ENCODE data around the gene COLGALT1.
"Not testable (repeated sequence)": the region's sequence is repeated elsewhere in the genome, so short reads cannot be mapped to it uniquely, and the experiment has no call there.

Gene COLGALT1

DNA sequence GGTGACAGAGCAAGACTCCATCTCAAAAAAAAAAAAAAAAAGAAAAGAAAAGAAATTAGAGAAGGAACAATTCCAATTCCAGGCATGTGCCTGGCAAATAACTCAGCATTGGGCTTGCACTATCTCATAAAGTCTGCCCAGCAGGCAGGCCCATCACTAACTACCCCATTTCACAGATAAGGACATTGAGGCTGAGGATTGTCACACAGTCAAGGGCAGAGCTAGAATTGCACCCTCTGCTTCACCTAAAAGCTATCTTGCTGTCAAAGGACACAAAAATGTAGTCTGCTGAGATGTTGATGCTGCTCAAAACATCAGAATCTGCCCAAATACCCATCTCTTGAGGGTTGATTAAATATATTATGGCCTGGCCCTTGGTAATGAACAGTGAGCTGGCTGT is 20.7 kb upstream of the COLGALT1 start:
- DNase-seq = no peak

DNA sequence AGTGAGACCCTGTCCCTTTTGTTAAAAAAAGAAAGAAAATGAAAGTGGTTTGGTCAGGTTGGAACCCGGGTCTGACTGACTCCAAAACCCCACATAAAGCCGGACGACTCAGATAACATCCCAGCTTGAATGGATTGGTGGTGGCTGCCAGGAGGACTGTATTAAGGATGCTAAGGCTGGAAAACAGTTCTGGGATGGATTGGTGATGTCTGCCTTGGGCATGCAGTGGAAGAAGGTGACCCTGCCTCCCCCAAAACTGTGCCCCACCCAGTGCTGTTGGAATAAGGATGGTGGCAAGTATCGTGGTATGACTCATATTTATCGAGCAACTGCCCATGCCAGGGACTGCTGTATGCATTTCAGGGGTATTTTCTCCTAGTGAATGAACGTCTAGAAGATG is 18.5 kb upstream of the COLGALT1 start:
- no peak for DNase-seq

DNA sequence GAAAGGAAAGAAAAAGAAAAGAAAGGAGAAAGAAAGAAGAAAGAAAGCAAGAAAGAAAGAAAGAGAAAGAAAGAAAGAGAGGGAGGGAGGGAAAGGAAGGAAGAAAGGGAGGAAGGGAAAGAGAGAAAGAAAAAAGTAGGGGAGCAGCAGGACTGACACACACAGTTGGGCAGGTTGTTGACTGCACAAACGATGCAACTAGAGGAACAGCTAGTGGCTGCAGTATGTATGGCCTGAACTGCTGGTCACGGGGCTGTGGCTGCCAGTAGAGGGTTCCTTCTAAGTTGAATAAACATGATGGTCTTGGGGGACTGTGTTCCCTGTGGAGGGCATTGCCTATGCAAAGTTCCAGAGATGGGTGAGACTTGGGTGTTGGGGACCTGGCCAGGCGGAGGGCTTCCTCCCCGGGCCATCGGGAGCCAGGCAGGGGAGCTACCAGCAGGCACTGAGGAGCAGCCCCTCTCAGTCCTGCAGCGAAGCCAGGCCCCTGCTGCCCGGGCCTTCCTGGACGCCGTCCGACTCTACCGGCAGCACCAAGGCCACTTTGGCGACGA is 16.7 kb upstream of the COLGALT1 start:
- no peak for DNase-seq

DNA sequence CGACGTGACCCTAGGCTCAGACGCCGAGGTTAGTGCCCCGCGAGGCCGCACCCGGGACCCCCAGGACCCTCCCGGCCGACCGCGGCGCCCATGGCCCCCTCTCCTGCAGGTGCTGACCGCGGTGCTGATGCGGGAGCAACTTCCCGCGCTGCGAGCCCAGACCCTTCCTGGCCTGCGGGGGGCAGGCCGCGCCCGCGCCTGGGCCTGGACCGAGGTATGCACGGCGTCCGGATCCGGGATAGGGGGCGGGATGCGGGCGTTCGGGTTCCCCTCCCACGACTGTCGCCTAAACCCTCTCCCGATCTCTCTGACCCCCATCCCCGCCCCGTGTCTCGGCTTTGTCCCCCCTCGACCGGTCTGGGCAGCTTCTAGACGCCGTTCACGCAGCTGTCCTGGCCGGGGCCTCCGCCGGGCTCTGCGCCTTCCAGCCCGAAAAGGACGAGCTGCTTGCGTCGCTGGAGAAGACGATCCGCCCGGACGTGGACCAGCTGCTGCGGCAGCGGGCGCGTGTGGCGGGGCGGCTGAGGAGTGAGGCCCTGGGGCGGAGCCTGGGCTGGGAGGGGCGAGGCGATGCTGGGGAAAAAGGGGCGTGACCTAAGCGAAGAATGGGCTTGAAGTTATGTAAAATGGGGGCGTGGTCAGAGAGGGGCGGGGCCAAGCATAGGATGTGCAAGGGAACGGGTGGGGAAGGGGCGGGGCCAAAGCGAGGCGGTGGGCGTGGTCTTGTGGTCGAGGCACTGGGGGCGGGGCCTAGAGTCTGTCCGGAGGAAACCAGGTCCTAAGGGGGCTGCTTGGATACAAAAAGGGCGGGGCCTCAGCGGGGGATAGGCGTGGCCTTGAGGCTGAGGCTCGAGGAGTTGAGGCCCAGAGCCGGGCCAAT is 16.0 kb upstream of the COLGALT1 start:
- DNase-seq = peak; percentile 78

DNA sequence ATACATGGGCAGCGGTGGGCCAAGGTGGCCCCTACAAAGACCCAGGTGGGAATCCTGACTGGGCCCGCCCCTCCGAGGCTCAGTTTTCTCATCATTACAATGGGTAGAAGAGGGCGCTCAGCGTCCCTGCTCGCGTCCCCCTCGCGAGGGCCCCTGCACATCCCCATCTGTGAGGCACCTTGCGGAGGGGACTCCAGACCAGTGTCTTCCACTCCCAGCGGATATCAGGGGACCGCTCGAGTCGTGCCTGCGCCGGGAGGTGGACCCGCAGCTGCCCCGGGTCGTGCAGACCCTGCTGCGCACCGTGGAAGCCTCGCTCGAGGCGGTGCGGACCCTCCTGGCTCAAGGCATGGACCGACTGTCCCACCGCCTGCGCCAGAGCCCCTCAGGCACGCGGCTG is 15.3 kb upstream of the COLGALT1 start:
- no peak for DNase-seq

DNA sequence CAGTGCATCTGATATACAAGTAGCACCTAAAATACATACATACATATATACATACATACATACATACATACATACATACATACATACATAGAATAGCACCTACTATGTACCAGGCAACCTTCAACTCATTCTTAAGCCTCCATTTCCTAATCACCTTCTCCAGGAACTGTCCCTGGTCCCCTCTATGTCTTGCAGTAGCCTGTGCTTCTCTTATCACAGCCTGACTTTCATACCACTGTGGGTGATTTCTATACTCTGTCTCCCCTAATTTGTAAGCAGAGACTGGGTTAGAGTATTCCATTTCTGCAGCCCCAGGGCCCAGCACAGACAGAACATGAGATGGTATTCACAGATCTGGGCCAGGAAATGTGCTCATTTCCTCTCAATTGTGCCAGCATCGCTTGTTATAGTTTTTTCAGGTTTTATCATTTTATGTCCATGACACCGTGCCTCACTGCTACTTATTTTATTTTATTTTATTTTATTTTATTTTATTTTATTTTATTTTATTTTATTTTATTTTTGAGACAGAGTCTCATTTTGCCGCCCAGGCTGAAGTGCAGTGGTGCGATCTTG is 14.2 kb upstream of the COLGALT1 start:
- DNase-seq = no peak

DNA sequence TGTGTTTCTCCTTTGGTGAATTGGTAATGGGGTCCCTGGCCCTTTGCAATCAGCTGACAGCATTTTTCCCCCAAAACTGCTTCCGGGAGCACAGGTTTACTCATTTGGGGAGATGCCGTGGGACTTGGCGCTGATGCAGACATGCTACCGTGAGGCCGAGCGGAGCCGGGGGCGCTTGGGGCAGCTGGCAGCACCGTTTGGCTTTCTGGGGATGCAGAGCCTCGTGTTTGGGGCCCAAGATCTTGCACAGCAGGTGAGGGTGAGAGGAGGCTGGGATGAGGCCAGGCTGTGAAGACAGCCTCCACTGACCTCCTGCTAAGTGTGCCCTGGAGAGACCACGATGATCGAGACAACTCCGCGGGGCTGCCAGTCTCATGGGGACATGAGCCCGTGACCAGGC is 13.4 kb upstream of the COLGALT1 start:
- DNase-seq = no peak

DNA sequence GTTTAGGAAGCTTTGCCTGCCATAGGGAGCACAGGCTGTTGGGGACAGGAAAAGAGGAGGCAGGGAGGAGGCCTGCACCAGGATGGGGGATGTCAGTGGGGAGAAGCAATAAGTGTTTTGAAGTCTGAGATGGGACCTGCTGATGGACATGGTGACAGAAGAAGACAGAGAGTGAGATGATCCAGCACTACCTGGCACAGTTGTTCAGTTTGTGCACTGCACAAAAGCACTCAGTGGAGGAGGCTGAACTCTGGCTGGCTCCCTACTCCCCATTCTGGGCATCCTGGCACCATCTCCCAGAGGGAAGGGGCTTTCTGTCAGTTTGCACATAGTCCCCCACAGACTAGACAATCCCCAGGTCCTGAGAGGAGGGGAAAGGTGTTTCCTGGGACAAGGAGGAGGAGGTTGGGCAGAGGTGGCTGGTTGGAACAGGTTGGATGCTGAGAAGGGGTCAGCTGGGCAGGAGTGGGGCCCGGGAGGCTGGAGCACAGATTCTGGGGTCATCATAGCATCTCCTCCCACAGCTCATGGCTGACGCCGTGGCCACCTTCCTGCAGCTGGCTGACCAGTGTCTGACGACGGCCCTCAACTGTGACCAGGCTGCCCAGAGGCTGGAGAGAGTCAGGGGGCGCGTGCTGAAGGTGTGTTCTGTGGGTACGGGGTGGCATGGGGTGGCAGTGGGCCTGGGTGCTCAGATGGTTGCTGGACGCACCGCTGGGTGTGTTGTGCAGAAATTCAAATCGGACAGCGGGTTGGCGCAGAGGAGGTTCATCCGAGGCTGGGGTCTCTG is 12.5 kb upstream of the COLGALT1 start:
- no peak for DNase-seq

DNA sequence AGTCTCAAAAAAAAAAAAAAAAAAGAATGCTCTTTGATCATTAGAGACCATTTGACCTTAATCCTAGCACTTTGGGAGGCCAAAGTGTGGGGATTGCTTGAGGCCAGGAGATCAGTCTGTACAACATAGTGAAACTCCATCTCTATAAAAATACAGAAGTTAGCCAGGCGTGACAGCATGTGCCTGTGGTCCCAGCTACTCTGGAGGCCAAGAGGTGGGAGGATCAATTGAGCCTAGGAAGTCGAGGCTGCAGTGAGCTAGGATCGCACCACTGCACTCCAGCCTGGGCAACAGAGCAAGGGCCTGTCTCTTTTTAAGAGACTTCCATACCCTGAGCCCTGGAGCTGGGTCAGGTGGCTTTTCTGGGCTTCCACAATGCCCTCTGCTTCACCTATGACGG is 11.5 kb upstream of the COLGALT1 start:
- DNase-seq = no peak

DNA sequence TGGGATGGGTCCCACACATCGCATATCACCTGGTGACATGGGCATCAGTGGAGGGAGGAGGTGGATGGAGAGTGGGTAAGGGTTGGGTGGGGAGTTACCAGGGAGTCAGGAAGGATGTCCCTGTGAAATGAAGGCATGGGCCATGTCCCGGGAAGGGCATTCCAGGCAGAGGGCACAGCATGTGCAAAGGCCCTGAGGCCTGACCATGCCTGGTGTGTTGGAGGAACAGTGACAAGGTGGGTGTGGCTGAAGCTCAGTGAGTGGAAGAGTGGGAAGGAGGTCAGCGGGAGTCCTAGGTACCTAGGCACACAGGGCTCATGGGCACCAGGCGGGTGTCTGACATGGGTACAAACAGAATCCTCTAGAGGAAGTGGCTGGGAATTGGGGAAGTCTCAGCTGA is 11.0 kb upstream of the COLGALT1 start:
- DNase-seq = no peak

DNA sequence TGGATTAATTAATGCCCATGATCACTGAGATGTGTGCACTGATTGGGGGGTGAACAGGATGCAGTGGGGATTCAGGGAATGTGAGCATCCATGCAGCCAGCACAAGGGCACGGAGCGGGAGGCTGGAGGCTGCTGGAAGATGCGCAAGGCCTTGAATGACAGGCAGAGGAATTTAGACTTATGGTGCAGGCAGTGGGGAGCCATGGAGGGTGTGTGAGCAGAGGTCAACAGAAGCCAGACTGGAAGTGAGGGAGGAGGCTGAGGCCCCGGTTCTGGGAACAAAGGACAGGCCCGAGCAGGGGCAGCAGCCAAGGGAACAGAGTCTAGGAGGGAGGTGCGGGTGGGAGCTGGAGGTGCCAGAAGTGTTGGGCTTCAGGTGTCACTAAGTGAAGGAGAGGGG is 7.3 kb upstream of the COLGALT1 start:
- DNase-seq = no peak

DNA sequence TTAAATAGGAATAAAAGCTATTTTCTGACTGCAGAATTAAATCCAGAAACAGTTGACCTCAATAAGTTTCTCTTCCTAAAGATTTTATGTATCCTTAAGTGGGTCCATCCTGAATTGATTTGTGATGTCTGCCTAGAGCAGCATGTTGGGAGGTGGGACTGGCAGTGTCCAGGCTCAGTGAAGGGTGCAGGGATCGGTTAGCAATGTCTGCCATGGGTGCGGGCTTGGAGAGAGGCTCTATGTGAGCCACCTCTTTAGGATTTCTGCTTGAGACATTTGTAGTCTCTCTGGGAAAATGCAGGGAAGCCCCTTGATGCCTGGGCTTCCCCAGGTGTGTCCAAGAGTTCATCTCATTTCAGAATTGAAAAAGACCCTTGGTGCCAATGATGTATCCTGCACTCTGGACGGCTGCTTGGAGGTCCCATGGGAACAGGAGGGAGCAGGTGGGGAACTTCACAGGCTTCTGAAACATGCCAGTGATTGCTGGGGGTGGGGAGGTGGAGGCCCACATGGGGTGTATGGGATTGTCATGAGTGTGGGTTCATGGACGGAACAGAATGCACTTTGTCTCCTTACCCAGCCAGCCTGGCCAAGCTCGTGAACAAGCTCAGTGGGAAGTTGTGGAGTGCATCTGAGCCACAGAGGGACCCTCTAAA is 6.2 kb upstream of the COLGALT1 start:
- no peak for DNase-seq

DNA sequence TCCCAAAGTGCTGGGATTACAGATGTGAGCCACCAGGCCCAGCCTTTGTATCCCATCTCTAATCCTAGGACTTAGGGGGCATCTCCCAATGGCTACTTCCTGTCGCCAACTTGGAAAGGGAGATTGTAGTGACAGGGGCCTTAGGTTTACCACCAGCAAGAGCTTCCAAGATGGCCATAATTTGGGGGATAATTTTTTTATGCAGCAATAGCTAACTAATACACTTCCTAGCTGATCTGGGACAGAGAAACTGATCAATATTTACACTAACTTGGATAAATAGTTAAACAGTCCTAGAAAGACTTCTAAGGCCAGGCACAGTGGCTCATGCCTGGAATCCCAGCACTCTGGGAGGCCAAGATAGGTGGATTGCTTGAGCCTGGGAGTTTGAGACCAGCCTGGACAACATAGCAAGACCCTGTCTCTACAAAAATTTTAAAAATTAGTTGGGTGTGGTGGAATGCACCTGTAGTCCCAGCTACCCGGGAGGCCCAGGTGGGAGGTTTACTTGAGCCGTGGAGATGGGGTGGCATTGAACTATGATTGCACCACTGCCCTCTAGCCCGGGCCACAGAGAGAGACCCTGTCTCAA is 5.3 kb upstream of the COLGALT1 start:
- DNase-seq = no peak

DNA sequence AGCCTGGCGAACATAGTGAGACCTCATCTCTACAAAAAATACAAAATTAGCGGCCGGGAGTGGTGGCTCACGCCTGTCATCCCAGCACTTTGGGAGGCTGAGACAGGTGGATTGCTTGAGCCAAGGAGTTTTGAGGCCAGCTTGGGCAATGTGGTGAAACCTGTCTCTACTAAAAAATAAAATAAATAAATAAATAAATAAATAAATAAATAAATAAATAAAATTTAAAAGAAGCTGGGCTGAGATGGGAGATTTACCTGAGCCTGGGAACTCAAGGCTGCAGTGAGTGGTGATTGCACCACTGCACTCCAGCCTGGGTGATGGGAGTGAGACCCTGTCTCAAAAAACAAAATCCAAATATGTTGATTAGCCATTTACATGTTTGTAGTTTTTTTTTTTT is 2.7 kb upstream of the COLGALT1 start:
- DNase-seq = not testable (repeated sequence)

DNA sequence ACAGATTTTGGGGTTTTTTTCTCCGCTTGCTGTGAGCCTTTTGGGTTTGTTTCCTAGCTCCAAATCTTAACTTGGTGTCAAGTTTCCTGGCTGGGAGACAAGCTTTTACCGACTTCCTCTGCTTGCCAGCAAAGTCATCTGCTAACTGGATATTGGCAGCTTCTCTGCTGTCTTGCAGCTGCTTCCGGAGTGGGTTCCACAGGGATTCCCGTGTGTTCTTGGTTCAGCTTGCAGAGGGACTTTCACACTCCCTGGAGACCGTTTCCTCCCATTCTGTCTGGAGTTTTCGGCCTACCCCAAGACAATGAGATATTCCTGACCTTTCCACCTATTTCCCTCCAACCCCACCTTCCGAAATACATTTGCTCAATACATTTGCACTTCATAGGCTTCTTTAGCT is 2.2 kb upstream of the COLGALT1 start:
- DNase-seq = peak; percentile 24

DNA sequence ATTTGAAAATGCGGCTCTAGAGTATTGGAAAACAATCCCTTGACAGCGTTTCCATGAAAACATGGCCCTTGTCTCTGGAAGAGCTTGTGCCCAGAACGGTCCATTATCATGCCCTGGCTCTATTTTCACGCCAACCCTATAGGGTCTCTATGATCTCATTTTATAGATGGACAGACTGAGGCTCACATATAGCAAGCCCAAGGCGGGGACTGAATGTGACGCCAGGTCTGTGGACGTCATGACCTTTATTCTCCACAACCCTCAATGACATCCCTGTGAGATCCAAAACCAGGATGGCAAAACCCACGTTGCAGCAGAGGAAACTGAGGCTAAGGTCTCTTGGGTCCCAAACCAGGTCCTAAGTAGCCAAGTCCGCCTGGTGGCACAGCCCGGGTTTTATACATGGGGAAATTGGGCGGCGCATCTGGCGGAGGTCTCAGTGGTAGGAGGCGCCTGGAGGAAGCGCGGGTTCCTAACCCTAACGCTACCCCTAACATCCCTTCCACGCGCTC is 425 bp upstream of the COLGALT1 start:
- no peak for DNase-seq

DNA sequence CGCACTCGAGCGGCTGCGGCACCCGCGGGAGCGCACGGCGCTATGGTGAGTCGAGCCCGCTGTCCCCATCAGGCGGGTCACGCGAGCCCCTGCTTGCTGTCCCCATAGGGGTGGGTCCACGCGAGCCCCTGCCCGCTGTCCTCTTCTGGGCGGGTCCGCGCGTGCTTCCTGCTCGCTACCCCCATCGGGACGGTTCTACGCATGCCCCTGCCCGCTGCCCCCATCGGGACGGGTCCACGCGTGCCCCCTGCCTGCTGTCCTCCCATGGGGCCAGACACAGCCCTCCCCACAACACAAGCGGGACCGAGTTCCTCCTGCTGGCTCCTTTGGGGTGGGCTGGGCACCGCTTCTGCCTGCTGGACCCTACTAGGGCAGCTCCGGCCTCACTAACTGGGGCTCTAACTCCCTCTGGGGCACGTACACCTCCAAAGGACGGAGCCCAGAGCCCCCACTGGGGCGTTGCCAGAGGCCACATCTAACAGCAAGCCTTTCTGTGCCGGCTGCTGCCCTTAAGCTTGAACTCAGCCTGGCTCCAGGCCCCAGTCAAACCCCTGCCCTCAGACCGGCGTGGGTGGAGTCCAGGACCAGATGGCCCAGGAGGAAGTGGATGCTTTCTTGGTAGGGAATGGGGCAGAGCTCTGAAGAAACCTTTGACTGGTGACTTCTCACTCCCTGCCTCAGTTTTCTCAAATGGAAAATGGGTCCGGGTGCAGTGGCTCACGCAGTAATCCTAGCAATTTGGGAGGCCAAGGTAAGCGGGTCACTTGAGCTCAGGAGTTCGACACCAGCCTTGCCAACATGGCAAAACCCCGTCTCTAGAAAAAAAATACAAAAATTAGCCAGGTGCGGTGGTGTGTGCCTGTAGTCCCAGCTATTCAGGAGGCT is 722 bp downstream of the COLGALT1 start:
- DNase-seq = no peak

DNA sequence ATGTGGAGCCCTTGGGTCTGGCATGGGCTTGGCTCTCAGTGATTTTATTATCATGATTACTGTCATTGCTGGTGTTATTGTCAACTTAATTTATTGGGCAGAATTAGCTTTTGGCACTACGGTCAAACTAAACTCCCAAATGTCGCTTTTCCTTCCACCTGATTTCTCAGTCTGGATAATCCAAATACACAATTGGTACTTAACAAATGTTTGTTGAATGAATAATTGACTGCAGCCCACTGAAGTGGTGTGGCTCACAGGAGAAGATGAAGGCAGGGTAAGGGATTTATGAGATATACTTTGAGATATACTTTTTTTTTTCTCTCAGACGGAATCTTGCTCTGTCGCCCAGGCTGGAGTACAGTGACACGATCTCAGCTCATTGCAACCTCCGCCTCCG is 1.5 kb downstream of the COLGALT1 start:
- DNase-seq = no peak

DNA sequence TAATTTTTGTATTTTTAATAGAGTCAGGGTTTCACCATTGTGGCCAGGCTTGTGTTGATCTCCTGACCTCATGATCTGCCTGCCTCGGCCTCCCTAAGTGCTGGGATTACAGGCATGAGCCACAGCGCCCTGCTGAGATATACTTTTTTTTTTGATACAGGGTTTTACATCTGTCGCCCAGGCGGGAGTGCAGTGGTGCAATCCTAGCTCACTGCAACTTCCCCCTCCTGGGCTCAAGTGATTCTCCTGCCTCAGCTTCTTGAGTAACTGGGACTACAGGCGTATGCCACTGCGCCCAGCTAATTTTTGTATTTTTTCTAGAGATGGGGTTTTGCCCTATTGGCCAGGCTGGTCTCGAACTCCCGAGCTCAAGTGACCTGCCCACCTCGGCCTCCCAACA is 2.0 kb downstream of the COLGALT1 start:
- DNase-seq = no peak

DNA sequence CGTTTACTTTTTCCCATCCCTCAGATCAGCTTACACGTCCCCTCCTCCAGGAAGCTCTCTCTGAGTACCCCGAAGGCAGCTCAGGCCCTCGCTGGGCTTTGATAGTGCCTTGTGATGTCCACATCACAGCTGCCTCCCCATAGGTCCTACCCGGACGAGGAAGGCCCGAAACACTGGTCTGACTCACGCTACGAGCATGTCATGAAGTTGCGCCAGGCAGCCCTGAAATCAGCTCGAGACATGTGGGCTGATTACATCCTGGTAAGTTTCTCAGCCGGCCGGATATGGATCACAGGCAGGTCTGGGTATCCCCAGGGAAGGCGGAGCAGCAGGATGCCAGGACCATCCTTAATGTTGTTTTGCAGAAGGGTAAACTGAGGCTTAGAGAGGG is 4.8 kb downstream of the COLGALT1 start:
- DNase-seq = no peak

DNA sequence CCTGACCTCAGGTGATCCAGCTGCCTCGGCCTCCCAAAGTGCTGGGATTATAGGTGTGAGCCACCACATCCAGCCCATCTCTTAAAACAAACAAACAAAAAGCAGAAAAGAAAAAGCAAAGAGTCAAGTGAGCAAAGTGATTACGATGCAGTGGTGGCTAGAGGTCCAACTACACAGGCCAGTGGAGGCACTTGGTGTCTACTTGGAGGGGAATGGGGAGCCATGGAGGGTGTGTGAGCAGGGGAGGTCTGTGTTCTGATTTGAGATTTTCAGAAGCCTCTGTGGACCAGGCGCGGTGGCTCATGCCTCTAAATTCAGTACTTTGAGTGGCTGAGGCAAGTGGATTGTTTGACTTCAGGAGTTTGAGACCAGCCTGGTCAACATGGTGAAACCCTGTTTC is 6.6 kb downstream of the COLGALT1 start:
- no peak for DNase-seq

All from NCI-H1694 (cell line).